Subcutaneous abdominal adipose tissue (tissue), 5 donors: Measurements from ENCODE around the gene TMEM120A.

Experiments
- H3K27ac ChIP-seq: one replicate; pipeline ENCODE4 v1.7.0; 2013; ENCODE audit warnings: low read depth, mild to moderate bottlenecking, inconsistent platforms, low read length, moderate library complexity
- H3K27me3 ChIP-seq, 5 donors: one replicate each; pipeline ENCODE4 v1.7.0; 2013; ENCODE audit warnings: low read length in 5 of 5, inconsistent platforms in 1 of 5; ENCODE audit not compliant: control insufficient read depth in 5 of 5, insufficient read depth in 4 of 5
- H3K36me3 ChIP-seq, 5 donors: one replicate each; pipeline ENCODE4 v1.7.0; 2013; ENCODE audit warnings: low read length in 5 of 5; ENCODE audit not compliant: control insufficient read depth in 5 of 5, insufficient read depth in 5 of 5
- H3K4me1 ChIP-seq, 5 donors: one replicate each; pipeline ENCODE4 v1.7.0; 2013; ENCODE audit warnings: low read length in 5 of 5, mild to moderate bottlenecking in 3 of 5, moderate library complexity in 1 of 5; ENCODE audit not compliant: control insufficient read depth in 5 of 5, insufficient read depth in 5 of 5
- H3K4me3 ChIP-seq, 5 donors: one replicate each; pipeline ENCODE4 v1.7.0; 2013; ENCODE audit warnings: low read length in 5 of 5, low read depth in 1 of 5
- H3K9ac ChIP-seq, 5 donors: one replicate each; pipeline ENCODE4 v1.7.0; 2013; ENCODE audit warnings: low read length in 5 of 5, mild to moderate bottlenecking in 4 of 5, moderate library complexity in 3 of 5
- H3K9me3 ChIP-seq, 5 donors: one replicate each; pipeline ENCODE4 v1.7.0; 2013; ENCODE audit warnings: low read length in 5 of 5; ENCODE audit not compliant: control insufficient read depth in 5 of 5
- donor health status: healthy.
- donor health status: healthy.
- donor health status: healthy.
- donor health status: healthy.
- donor health status: healthy.

Gene TMEM120A

GRCh38 chr7:75982306-75983064, 11.9 kb downstream of the TMEM120A start:
- Histone ChIP-seq H3K36me3 (peaks cover 0 to 82% (median 80%) of the 10 kb centered on the region in 5 donors), H3K27ac (no peak overlapping the region), H3K4me1 (peaks cover 3 to 51% (median 25%) of the 10 kb centered on the region in 5 donors), H3K9ac (no peak overlapping the region), H3K4me3 (no peak overlapping the region), H3K9me3 (no peaks in the 10 kb centered on the region), H3K27me3 (no peaks in the 10 kb centered on the region)

- Histone ChIP-seq H3K36me3 (peaks cover 0 to 76% (median 73%) of the 10 kb centered on the region in 5 donors), H3K9ac (no peak overlapping the region), H3K27ac (no peak overlapping the region), H3K27me3 (no peaks in the 10 kb centered on the region), H3K4me1 (peaks cover 3 to 56% (median 27%) of the 10 kb centered on the region in 5 donors), H3K4me3 (no peak overlapping the region), H3K9me3 (no peaks in the 10 kb centered on the region)
Observed at GRCh38 chr7:75981453-75982305, 12.7 kb downstream of the TMEM120A start.

GRCh38 chr7:75981203-75981452, 13.3 kb downstream of the TMEM120A start:
- H3K9me3 ChIP-seq: no peaks in the 10 kb centered on the region
- H3K36me3 ChIP-seq: peaks cover 0 to 70% (median 68%) of the 10 kb centered on the region in 5 donors
- H3K4me1 ChIP-seq: peaks cover 3 to 56% (median 27%) of the 10 kb centered on the region in 5 donors
- H3K27ac ChIP-seq: no peak overlapping the region
- H3K27me3 ChIP-seq: no peaks in the 10 kb centered on the region
- no peak overlapping the region for H3K4me3 ChIP-seq
- H3K9ac ChIP-seq: no peak overlapping the region

- H3K36me3 ChIP-seq: peaks cover 0 to 65% (median 63%) of the 10 kb centered on the region in 5 donors
- H3K27me3 ChIP-seq: no peaks in the 10 kb centered on the region
- no peak overlapping the region for H3K9ac ChIP-seq
- no peaks in the 10 kb centered on the region for H3K9me3 ChIP-seq
- no peak overlapping the region for H3K4me3 ChIP-seq
- H3K4me1 ChIP-seq: peaks cover 3 to 56% (median 27%) of the 10 kb centered on the region in 5 donors
- H3K27ac ChIP-seq: peak overlapping the region; percentile 30
Observed at GRCh38 chr7:75980430-75981202, 13.8 kb downstream of the TMEM120A start.

- peaks cover 3 to 56% (median 27%) of the 10 kb centered on the region in 5 donors for H3K4me1 ChIP-seq
- peak overlapping the region; percentile 30 for H3K27ac ChIP-seq
- H3K36me3 ChIP-seq: peaks cover 0 to 58% (median 55%) of the 10 kb centered on the region in 5 donors
Observed at GRCh38 chr7:75979759-75980429, 14.5 kb downstream of the TMEM120A start.

GRCh38 chr7:75977743-75978142, 16.7 kb downstream of the TMEM120A start:
- Histone ChIP-seq H3K27ac (no peak overlapping the region), H3K4me3 (no peak overlapping the region), H3K4me1 (peaks cover 3 to 62% (median 34%) of the 10 kb centered on the region in 5 donors), H3K9me3 (no peaks in the 10 kb centered on the region), H3K27me3 (no peaks in the 10 kb centered on the region), H3K9ac (no peak overlapping the region), H3K36me3 (peaks cover 0 to 44% (median 43%) of the 10 kb centered on the region in 5 donors)

More at GRCh38 chr7:75979759-75980429, 14.5 kb downstream of the TMEM120A start:
- no peak overlapping the region for H3K9ac ChIP-seq
- no peak overlapping the region for H3K4me3 ChIP-seq
- no peaks in the 10 kb centered on the region for H3K9me3 ChIP-seq
- H3K27me3 ChIP-seq: no peaks in the 10 kb centered on the region

GRCh38 chr7:75971961-75972763, 22.2 kb downstream of the TMEM120A start:
- H3K9me3 ChIP-seq: no peaks in the 10 kb centered on the region
- peak overlapping the region in 2 of 5 donors; percentile 5 to 10 for H3K9ac ChIP-seq
- peaks cover 25 to 53% (median 47%) of the 10 kb centered on the region in 5 donors for H3K4me1 ChIP-seq
- peaks cover 0 to 17% (median 9%) of the 10 kb centered on the region in 5 donors for H3K36me3 ChIP-seq
- H3K27ac ChIP-seq: peak overlapping the region; percentile 67
- no peaks in the 10 kb centered on the region for H3K27me3 ChIP-seq
- H3K4me3 ChIP-seq: peak overlapping the region in 4 of 5 donors; percentile 19 to 42 (median 28)

GRCh38 chr7:75971309-75971960, 23.0 kb downstream of the TMEM120A start:
- Histone ChIP-seq H3K27me3 (no peaks in the 10 kb centered on the region), H3K4me3 (peak overlapping the region in 1 of 5 donors; percentile 42), H3K36me3 (peaks cover 0 to 17% (median 8%) of the 10 kb centered on the region in 5 donors), H3K4me1 (peaks cover 26 to 58% (median 52%) of the 10 kb centered on the region in 5 donors), H3K27ac (peak overlapping the region; percentile 67), H3K9ac (no peak overlapping the region), H3K9me3 (no peaks in the 10 kb centered on the region)
